Measurements from ENCODE around the gene WARS2.
"Not testable (repeated sequence)": the region's sequence is repeated elsewhere in the genome, so short reads cannot be mapped to it uniquely, and the experiment has no call there.

Gene WARS2

DNA sequence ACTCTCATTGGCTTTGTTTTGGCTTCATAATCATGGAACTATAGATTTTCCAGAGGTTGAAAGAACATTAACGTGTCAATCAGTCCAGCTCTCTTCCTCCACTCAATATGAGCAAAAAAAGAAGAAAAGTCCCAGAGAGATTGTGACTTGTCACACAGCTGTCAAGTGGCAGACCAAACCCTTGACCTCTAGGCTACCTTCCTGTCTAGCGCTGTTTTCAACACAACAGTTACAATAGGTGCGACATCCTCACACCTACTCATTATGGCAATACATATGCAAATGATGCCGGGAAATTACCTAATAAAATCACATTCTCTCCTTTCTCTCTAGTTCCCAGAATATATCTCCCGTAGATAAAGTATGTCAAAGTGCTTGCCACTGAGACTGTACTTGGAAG is 1.1 kb downstream of the WARS2 start:
- no peak for DNase-seq

GRCh38 chr1:119136401-119136800 is 4.1 kb downstream of the WARS2 start:
- DNase-seq = no peak

- DNase-seq = no peak
Observed at GRCh38 chr1:119133987-119134386, 6.5 kb downstream of the WARS2 start.

GRCh38 chr1:119132179-119132578 is 8.3 kb downstream of the WARS2 start:
- no peak for DNase-seq

DNA sequence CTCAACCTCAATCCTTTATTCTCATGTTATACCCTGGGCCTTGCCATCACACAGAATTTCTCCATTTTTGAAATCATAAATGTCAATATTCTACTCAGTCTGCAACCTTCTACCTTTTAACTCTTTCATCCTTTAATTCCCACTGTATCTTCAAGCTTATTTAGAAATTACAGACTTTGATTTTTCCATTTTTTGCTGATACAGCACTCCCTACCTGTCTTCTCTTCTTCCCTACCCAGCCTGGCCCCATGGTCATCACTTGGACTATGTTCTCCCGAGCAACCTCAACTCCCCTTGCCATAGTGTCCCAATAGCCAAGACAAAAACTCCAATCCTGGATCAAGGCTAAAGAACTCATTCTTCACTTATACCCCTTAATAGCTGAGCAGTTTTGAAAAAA is 14.6 kb downstream of the WARS2 start:
- DNase-seq = no peak

GRCh38 chr1:119124764-119125163 is 15.7 kb downstream of the WARS2 start:
- no peak for DNase-seq

- not testable (repeated sequence) for DNase-seq
Observed at GRCh38 chr1:119121872-119122271, 18.6 kb downstream of the WARS2 start.

- no peak for DNase-seq
Observed at GRCh38 chr1:119116725-119117124, 23.7 kb downstream of the WARS2 start.

- no peak for DNase-seq
Observed at GRCh38 chr1:119115736-119116135, 24.7 kb downstream of the WARS2 start.

GRCh38 chr1:119115311-119115710 is 25.1 kb downstream of the WARS2 start:
- no peak for DNase-seq

DNA sequence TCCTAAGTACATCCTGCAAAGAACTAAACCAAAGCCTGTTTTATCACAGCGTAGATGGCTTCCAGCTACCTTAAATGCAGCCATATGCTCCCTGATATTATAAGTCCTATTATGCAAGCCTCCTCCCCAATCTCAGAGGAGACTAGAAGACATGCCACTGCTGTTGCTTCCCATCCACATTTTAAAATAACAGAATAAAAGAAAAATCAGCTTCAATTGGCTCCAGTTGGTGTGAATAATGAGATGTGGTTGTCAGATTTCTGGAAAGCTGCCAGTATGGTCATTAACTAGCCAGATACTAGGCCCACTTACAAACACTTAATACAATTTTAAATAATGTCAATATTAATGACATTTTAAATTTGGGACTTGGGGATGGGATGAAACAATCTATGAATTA is 25.7 kb downstream of the WARS2 start:
- no peak for DNase-seq

- DNase-seq = no peak
Observed at GRCh38 chr1:119112791-119113190, 27.7 kb downstream of the WARS2 start.

GRCh38 chr1:119112244-119112643 is 28.2 kb downstream of the WARS2 start:
- DNase-seq = no peak

DNA sequence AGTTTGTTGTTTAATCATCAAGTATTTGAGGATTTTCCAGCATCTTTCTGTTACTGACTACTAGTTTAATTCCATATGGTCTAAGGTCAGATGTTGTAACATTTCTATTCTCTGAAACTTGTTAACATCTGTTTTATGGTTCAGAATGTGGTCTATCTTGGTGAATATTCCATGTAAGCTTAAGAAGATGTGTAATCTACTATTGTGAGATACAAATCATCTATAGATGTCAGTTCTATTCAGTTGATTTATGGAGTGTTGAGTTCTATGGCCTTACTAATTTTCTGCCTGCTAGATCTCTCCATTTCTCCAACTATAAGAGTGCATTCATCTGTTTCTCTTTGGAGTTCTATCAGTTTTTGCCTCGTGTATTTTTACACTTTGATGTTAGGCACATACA is 31.5 kb downstream of the WARS2 start:
- no peak for DNase-seq

GRCh38 chr1:119103764-119104163 is 36.7 kb downstream of the WARS2 start:
- DNase-seq = no peak

GRCh38 chr1:119102051-119102450 is 38.4 kb downstream of the WARS2 start:
- no peak for DNase-seq

GRCh38 chr1:119101563-119101962 is 38.9 kb downstream of the WARS2 start:
- no peak for DNase-seq

GRCh38 chr1:119099775-119100174 is 40.7 kb downstream of the WARS2 start:
- DNase-seq = no peak

DNA sequence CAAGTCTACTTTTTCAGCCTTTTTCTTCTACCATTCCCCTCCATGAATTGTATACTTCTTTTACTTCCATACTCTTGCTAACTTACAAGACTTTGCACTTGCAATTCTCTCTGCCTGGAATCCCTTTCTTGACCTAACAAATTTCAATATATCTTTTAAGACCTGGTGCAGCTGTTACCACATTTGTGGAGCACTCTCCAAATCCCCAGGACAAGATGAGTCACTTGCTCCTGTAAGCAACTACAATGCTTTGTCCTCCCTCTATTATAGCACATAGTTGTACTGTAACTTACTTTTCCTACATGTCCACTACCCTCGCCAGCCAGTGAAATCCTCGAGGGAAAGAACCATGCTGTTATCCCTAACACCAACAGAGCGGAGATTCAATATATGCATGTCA is 43.1 kb downstream of the WARS2 start:
- DNase-seq = no peak

DNA sequence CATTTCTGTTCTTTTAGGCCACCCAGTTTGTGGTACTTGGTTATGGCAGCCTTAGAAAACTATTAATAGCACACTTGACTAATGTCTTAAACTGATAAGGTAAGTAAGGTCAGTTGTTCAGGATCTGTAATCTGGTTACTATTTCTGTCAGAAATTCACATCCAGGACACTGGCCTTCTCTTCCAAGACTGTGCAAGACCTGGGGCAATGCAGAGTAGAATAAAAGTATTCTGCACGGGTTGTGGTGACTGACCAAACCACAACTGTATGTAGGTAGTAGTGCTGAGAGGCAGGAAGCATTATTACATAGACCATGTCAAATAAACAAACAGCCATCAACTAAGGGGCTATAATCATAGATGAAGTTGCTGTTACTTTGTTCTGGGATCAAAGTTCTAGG is 46.7 kb downstream of the WARS2 start:
- DNase-seq = no peak

- DNase-seq = no peak
Observed at GRCh38 chr1:119091618-119092017, 48.8 kb downstream of the WARS2 start.

DNA sequence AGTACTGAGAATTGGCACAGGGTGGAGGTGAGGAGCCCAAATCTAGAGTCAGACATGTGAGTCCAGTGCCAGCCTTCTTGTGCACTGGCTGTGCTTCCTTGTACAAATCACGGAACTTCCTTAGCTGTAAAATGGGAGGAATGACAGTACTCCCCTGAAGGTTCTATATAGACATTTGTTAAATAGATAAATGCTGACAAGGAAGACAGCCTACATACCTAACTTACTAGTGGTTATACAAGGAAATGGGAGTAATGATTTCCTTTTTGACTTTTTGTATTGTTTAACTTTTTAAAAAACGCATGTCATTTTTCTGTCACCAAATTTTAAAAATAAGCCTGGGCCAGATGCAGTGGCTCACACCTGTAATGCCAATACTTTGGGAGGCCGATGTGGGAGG is 50.2 kb downstream of the WARS2 start:
- no peak for DNase-seq

- no peak for DNase-seq
Observed at GRCh38 chr1:119086830-119087229, 53.6 kb downstream of the WARS2 start.

GRCh38 chr1:119084798-119085197 is 55.7 kb downstream of the WARS2 start:
- DNase-seq = no peak

- DNase-seq = no peak
Observed at GRCh38 chr1:119083980-119084379, 56.5 kb downstream of the WARS2 start.

DNA sequence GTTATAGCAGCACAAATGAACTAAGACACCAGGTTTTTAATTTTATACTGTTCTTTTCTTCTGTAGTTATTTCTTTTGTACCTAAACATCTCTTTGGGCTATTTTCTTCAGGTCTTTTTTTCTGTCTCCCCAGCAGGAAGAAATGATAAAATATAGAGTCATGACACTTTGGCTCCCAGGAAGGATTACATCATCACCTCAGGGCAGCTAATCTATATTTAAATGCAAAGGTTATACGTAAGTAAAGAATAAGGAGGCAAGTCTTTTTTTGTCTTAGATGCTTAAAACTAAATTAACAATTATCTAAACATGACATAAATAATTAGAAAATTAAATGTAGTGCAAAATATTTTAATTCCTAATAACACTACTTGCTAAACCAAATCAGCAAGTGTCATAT is 57.0 kb downstream of the WARS2 start:
- no peak for DNase-seq

Data from T1000 (cell line).